Measurements from ENCODE around the gene GPR148.

DNA sequence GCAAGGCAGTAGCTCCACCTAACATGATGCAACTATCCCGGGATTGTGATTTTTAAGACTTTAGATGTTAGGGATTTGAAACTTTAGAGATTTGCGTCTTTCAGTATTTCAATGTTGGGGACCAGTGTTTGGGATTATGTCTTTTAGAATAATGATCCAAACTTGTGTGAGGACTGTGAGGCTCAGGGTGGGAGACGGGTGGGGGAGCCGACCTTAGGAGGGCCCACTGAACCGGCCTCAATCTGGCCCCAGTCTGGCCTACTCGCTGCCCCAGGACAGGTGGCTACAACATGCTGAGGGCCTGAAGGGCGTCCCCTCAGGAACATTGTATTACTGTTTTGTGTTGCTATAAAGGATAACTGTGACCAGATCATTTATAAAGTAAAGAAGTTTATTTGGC lies 37.2 kb downstream of the GPR148 start:
- TF ChIP-seq, protein P1, sequence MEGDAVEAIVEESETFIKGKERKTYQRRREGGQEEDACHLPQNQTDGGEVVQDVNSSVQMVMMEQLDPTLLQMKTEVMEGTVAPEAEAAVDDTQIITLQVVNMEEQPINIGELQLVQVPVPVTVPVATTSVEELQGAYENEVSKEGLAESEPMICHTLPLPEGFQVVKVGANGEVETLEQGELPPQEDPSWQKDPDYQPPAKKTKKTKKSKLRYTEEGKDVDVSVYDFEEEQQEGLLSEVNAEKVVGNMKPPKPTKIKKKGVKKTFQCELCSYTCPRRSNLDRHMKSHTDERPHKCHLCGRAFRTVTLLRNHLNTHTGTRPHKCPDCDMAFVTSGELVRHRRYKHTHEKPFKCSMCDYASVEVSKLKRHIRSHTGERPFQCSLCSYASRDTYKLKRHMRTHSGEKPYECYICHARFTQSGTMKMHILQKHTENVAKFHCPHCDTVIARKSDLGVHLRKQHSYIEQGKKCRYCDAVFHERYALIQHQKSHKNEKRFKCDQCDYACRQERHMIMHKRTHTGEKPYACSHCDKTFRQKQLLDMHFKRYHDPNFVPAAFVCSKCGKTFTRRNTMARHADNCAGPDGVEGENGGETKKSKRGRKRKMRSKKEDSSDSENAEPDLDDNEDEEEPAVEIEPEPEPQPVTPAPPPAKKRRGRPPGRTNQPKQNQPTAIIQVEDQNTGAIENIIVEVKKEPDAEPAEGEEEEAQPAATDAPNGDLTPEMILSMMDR (IDR thresholded peaks at IDR 0.05) = no peak
- no peak for TF ChIP-seq POLR2A (IDR thresholded peaks at IDR 0.05)
